Neuronal stem cell (in vitro differentiated cells): Measurements from ENCODE around the gene PDK3.

Source experiments
- DNase-seq: peaks from one replicate; pipeline ENCODE4 v3.0.0-alpha.2; 2013; ENCODE audit warnings: low spot score
- H2AFZ ChIP-seq: one replicate; pipeline ENCODE4 v1.6.1; 2013; ENCODE audit warnings: mild to moderate bottlenecking, low read length, inconsistent platforms
- H2AK5ac ChIP-seq: 2 replicates; pipeline ENCODE4 v1.6.1; 2013; ENCODE audit warnings: low read depth, mild to moderate bottlenecking, inconsistent platforms, low read length, moderate library complexity, mixed read lengths
- H2BK120ac ChIP-seq: 2 replicates; pipeline ENCODE4 v1.6.1; 2013; ENCODE audit warnings: low read depth, mild to moderate bottlenecking, inconsistent platforms, low read length, moderate library complexity, mixed read lengths
- H2BK12ac ChIP-seq: one replicate; pipeline ENCODE4 v1.6.1; 2013; ENCODE audit warnings: low read length, inconsistent platforms
- H2BK15ac ChIP-seq: 2 replicates; pipeline ENCODE4 v1.6.1; 2013; ENCODE audit warnings: mild to moderate bottlenecking, low read length, inconsistent platforms, mixed read lengths
- H2BK5ac ChIP-seq: one replicate; pipeline ENCODE4 v1.6.1; 2013; ENCODE audit warnings: inconsistent platforms, mild to moderate bottlenecking, low read length, moderate library complexity
- H3K14ac ChIP-seq: one replicate; pipeline ENCODE4 v1.6.1; 2013; ENCODE audit warnings: low read length, inconsistent platforms
- H3K18ac ChIP-seq: 2 replicates; pipeline ENCODE4 v1.6.1; 2013; ENCODE audit warnings: low read length, inconsistent platforms
- H3K23ac ChIP-seq: 2 replicates; pipeline ENCODE4 v1.6.1; 2013; ENCODE audit warnings: low read depth, mild to moderate bottlenecking, mixed read lengths, low read length, inconsistent platforms; ENCODE audit not compliant: poor library complexity
- H3K27ac ChIP-seq: replicated peaks from 3 replicates; pipeline ENCODE4 v1.5.1; 2013; ENCODE audit warnings: low read length, inconsistent platforms
- H3K27me3 ChIP-seq, 3 experiments: 2 replicates each; pipeline ENCODE4 v1.6.1; 2013; ENCODE audit warnings: low read length in 3 of 3, mild to moderate bottlenecking in 2 of 3, inconsistent platforms in 1 of 3, low read depth in 1 of 3, mixed read lengths in 1 of 3, moderate library complexity in 1 of 3; ENCODE audit not compliant: control insufficient read depth in 3 of 3, insufficient read depth in 3 of 3
- H3K36me3 ChIP-seq, 2 donors: replicated peaks in 1 of 2; 2 replicates each; pipeline ENCODE4 v1.6.1; 2013; ENCODE audit warnings: low read length in 2 of 2; ENCODE audit not compliant: control insufficient read depth in 2 of 2, insufficient read depth in 2 of 2
- H3K4ac ChIP-seq: 2 replicates; pipeline ENCODE4 v1.6.1; 2013; ENCODE audit warnings: inconsistent platforms, mild to moderate bottlenecking, low read length, moderate library complexity
- H3K4me1 ChIP-seq, 2 donors: 1 replicate in 1 of 2; 2 replicates in 1 of 2; pipeline ENCODE4 v1.6.1; 2013; ENCODE audit warnings: low read length in 2 of 2, low read depth in 1 of 2; ENCODE audit not compliant: control insufficient read depth in 2 of 2, insufficient read depth in 1 of 2
- H3K4me2 ChIP-seq: one replicate; pipeline ENCODE4 v1.6.1; 2013; ENCODE audit warnings: mild to moderate bottlenecking, low read length, inconsistent platforms; ENCODE audit not compliant: insufficient read depth, poor library complexity, severe bottlenecking
- H3K4me3 ChIP-seq, 2 donors: 2 replicates each; pipeline ENCODE4 v1.5.1; 2013; ENCODE audit warnings: low read length in 2 of 2, mild to moderate bottlenecking in 2 of 2, inconsistent platforms in 1 of 2, moderate library complexity in 1 of 2
- H3K79me1 ChIP-seq: one replicate; pipeline ENCODE4 v1.6.1; 2013; ENCODE audit warnings: low read depth, mild to moderate bottlenecking, inconsistent platforms, low read length, moderate library complexity
- H3K9ac ChIP-seq: one replicate; pipeline ENCODE4 v1.6.1; 2013; ENCODE audit warnings: mild to moderate bottlenecking, low read depth, low read length, inconsistent platforms; ENCODE audit not compliant: poor library complexity
- H3K9me3 ChIP-seq, 2 donors: replicated peaks in 1 of 2; 2 replicates each; pipeline versions ENCODE3 to v1.6.1; 2013; ENCODE audit warnings: low read length in 2 of 2, mild to moderate bottlenecking in 2 of 2, inconsistent platforms in 1 of 2, low read depth in 1 of 2, mixed read lengths in 1 of 2, moderate library complexity in 1 of 2; ENCODE audit not compliant: control insufficient read depth in 2 of 2, insufficient read depth in 1 of 2
- H4K8ac ChIP-seq: one replicate; pipeline ENCODE4 v1.6.1; 2013; ENCODE audit warnings: low read depth, mild to moderate bottlenecking, inconsistent platforms, low read length, moderate library complexity
- H4K91ac ChIP-seq: one replicate; pipeline ENCODE4 v1.6.1; 2013; ENCODE audit warnings: low read length, low read depth, mild to moderate bottlenecking, inconsistent platforms; ENCODE audit not compliant: poor library complexity
- WGBS, 2 donors: extraction: QIAGEN DNeasy Blood & Tissue Kit; methylation state at CpG; one replicate each; pipeline ENCODE4 v1.1.7; 2013; ENCODE audit warnings: missing lambda C conversion rate in 2 of 2, mixed read lengths in 1 of 2; ENCODE audit not compliant: insufficient read length in 2 of 2, insufficient replicate concordance in 1 of 2; ENCODE audit errors: extremely low coverage in 2 of 2; 5-methylcytosine and 5-hydroxymethylcytosine counted together

PDK3 gene

GRCh38 chrX:24425806-24426205 lies 39.3 kb upstream of the PDK3 start:
- WGBS, 2 donors, result no CpG with 5 or more reads among the region's 2 CpGs
- no peaks in the 10 kb centered on the region for H3K9me3 ChIP-seq

DNA sequence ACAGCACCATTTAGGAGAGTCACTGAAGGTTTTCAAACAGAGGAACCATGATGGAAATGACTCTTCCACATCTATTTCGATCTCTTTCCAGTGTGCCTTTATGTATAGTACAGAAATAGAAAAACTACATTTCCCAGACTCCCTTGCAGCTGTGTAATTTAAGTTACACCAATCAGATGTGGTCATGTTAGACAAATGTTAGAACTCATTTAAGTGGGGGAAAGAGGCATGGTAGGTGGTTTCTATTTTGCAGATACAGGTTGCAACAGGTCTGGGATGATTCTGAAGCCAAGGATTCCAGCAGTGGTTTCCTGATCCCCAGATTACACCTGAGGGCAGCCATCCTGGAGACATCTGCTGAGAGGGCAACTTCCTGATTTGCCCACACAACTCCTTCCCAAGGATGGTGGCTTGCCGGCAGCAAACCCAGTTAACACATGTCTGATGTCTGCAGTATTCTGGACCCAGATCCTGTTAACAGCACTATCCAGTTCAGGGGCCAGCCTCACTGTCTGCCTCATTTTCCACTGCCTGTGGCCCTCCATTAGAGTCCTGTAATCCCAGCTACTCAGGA lies 38.7 kb upstream of the PDK3 start:
- Histone ChIP-seq H3K4me1 (no peaks in the 10 kb centered on the region), H3K23ac (no peak overlapping the region), H2BK12ac (no peak overlapping the region), H2BK120ac (no peak overlapping the region), H3K79me1 (no peaks in the 10 kb centered on the region), H2BK5ac (no peak overlapping the region), H3K4me2 (no peak overlapping the region), H2AK5ac (no peak overlapping the region), H3K4me3 (no peak overlapping the region), H3K18ac (no peak overlapping the region), H3K27ac (no peak overlapping the region), H2BK15ac (no peak overlapping the region), H4K8ac (no peak overlapping the region), H3K27me3 (peaks cover 0 to 3% (median 0%) of the 10 kb centered on the region in 3 experiments), H2AFZ (peak overlapping the region; percentile 12), H3K14ac (no peak overlapping the region), H3K9me3 (no peaks in the 10 kb centered on the region), H3K36me3 (no peaks in the 10 kb centered on the region), H3K4ac (no peak overlapping the region), H4K91ac (no peak overlapping the region), H3K9ac (no peak overlapping the region)
- DNase-seq, result no peak
- WGBS, 2 donors, result no CpG with 5 or more reads among the region's 2 CpGs

More at GRCh38 chrX:24425806-24426205, 39.3 kb upstream of the PDK3 start:
- Histone ChIP-seq H3K79me1 (no peaks in the 10 kb centered on the region), H3K36me3 (no peaks in the 10 kb centered on the region), H2BK5ac (no peak overlapping the region), H3K4me2 (no peak overlapping the region), H3K4ac (no peak overlapping the region), H3K14ac (no peak overlapping the region), H3K27ac (no peak overlapping the region), H2BK12ac (no peak overlapping the region), H2BK120ac (no peak overlapping the region), H4K91ac (no peak overlapping the region), H2BK15ac (no peak overlapping the region), H4K8ac (no peak overlapping the region), H3K4me1 (no peaks in the 10 kb centered on the region), H3K9ac (no peak overlapping the region), H2AK5ac (no peak overlapping the region), H3K18ac (no peak overlapping the region), H3K23ac (no peak overlapping the region), H2AFZ (no peak overlapping the region), H3K4me3 (no peak overlapping the region), H3K27me3 (peaks cover 0 to 3% (median 0%) of the 10 kb centered on the region in 3 experiments)
- no peak for DNase-seq

GRCh38 chrX:24426921-24427746 lies 38.0 kb upstream of the PDK3 start:
- Histone ChIP-seq H2AFZ (peak overlapping the region; percentile 12), H2BK120ac (no peak overlapping the region), H2AK5ac (no peak overlapping the region), H3K27ac (no peak overlapping the region), H3K4me1 (no peaks in the 10 kb centered on the region), H3K4me3 (no peak overlapping the region), H3K9me3 (no peaks in the 10 kb centered on the region), H3K27me3 (peaks cover 0 to 3% (median 0%) of the 10 kb centered on the region in 3 experiments), H3K79me1 (no peaks in the 10 kb centered on the region), H4K91ac (no peak overlapping the region), H2BK15ac (no peak overlapping the region), H3K4ac (no peak overlapping the region), H3K23ac (no peak overlapping the region), H3K4me2 (no peak overlapping the region), H3K9ac (no peak overlapping the region), H2BK5ac (no peak overlapping the region), H4K8ac (no peak overlapping the region), H3K18ac (no peak overlapping the region), H3K36me3 (no peaks in the 10 kb centered on the region), H2BK12ac (no peak overlapping the region), H3K14ac (no peak overlapping the region)
- WGBS, 2 donors, result no CpG with 5 or more reads among the region's 10 CpGs
- DNase-seq, result no peak

DNA sequence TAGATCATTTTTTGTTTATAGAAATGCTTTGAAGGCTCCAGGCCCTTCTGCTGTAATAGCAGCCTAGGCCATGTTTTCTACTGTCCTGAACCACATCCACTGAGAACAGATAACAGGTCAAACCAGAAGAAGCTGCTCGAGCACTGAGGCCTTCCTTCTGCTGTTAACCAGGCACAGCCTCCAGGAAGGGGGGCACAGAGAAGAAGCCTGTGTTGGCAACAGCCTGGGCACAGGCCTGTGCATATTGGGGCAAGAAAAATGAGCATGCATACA lies 37.4 kb upstream of the PDK3 start:
- Histone ChIP-seq H3K27me3 (peaks cover 0 to 3% (median 0%) of the 10 kb centered on the region in 3 experiments), H3K18ac (no peak overlapping the region), H3K9me3 (no peaks in the 10 kb centered on the region), H2AK5ac (no peak overlapping the region), H3K4me1 (no peaks in the 10 kb centered on the region), H2BK5ac (no peak overlapping the region), H3K23ac (no peak overlapping the region), H2BK15ac (no peak overlapping the region), H2BK12ac (no peak overlapping the region), H2AFZ (no peak overlapping the region), H3K4me2 (no peak overlapping the region), H3K27ac (no peak overlapping the region), H4K91ac (no peak overlapping the region), H3K9ac (no peak overlapping the region), H3K14ac (no peak overlapping the region), H3K79me1 (no peaks in the 10 kb centered on the region), H4K8ac (no peak overlapping the region), H3K4ac (no peak overlapping the region), H3K4me3 (no peak overlapping the region), H2BK120ac (no peak overlapping the region), H3K36me3 (no peaks in the 10 kb centered on the region)
- DNase-seq, result no peak
- WGBS, 2 donors, result no CpG with 5 or more reads among the region's 1 CpG
